Activated T-helper 9 cell treated with anti-CD3 and anti-CD28 coated beads, Interleukin-2, amount 50 U/mL, for 16 hours (primary cell): ENCODE results near the gene PNPT1.

Experiments
- DNase-seq: peaks from one replicate; pipeline ENCODE4 v3.0.0-alpha.2; 2020; ENCODE audit warnings: low read depth

PNPT1 gene

GRCh38 chr2:55668956-55669355 is 24.7 kb downstream of the PNPT1 start:
- no peak for DNase-seq

DNA sequence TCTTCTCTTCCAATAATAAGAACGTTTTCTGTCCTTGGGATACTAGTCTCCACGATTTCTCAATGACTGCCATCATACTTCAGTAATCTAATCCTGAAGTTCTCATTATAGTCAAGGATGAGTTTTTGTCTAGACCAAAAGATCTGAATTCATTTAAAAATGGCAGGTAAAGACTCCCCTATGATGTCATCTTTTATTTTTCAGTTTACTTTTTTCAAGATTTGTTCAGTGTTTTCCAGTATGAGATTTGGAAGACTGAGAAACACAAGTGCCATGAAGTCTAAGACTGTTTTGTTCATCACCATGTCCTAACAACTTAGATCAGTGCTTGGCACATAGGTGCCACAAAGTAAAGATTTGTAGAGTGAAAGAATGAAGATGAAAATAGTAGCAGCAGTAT is 40.4 kb downstream of the PNPT1 start:
- no peak for DNase-seq

DNA sequence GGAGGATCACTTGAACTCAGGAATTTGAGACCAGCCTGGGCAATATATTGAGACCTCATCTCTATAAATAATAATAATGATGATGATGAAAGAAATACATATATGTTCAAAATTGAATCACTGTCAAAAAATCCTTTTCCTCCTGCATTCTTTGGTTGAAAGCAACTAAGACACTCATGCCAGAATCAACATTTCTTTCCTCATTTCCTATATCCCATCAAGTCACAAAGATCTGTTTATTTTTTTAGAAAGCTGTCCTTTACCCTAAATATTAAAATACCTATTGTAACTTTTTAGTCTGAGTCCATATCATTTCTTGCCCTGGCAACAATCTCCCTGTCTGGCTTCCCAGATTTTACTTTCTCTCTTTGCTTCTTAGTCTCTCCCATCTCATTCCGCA is 44.4 kb downstream of the PNPT1 start:
- no peak for DNase-seq

DNA sequence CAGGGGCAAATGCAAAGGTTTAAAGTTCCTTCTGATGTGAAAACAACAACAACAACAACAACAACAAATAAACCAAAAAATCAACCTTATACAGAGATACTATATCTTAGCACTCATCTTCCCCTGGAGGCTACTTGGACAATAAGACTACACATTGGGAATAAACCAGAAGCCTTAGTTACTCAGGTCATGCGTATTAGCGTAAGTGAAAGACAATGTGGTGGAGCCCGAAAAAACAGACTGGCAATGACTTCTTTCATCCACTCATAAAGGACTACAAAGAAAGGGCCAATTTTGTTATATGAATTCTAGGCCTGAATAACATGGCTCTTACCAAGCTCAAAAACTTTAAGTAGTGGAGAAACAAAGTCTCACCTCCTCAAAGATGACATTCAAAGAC is 56.8 kb downstream of the PNPT1 start:
- no peak for DNase-seq

GRCh38 chr2:55628931-55629330 is 64.7 kb downstream of the PNPT1 start:
- no peak for DNase-seq

DNA sequence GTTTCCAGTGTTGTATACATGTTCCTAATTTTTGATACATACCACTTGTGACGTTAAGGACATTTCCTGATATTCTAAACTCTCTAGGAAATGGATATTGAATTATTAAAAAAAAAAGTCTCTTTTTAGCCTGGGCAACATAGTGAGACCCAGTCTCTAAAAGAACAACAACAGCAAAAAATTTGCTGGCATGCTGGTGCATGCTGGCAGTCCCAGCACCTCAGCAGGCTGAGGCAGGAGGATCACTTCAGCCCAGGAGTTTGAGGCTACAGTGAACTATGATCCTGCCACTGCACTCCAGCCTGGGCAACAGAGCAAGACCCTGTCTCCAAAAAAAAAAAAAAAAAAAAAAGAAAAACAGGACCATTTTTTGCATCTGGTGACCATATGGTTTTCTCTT is 65.7 kb downstream of the PNPT1 start:
- DNase-seq = no peak

DNA sequence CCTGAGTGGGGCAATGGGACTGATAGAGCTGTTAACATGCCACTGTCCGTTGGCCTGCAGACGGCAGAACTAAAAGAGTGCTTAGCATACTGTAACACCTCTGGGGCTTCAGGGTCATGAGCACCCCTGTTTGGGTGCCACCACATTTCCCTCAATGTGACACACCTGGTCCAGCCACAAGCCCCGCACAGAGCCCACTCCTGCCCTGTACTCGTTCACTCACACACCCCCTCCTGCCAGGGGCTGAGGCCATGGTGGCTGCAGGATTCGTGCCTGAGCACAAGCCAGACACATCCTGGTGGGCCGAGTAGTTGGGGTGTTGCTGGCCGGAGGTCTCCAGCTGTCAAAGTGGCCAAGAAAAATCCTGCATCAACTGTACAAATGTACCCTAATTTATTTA is 71.8 kb downstream of the PNPT1 start:
- no peak for DNase-seq

- no peak for DNase-seq
These were observed 73.4 kb downstream of the PNPT1 start for GRCh38 chr2:55620123-55620779.

GRCh38 chr2:55618275-55619055 is 75.2 kb downstream of the PNPT1 start:
- peak; percentile 17 for DNase-seq

- no peak for DNase-seq
These were observed 75.7 kb downstream of the PNPT1 start for GRCh38 chr2:55618025-55618274.

- DNase-seq = peak; percentile 98
These were observed 76.2 kb downstream of the PNPT1 start, which contains the start of gene PPP4R3B for GRCh38 chr2:55617175-55618024. PPP4R3B (minus strand) TSS chr2:55617622; CDS start chr2:55617285, 337 bp downstream.

DNA sequence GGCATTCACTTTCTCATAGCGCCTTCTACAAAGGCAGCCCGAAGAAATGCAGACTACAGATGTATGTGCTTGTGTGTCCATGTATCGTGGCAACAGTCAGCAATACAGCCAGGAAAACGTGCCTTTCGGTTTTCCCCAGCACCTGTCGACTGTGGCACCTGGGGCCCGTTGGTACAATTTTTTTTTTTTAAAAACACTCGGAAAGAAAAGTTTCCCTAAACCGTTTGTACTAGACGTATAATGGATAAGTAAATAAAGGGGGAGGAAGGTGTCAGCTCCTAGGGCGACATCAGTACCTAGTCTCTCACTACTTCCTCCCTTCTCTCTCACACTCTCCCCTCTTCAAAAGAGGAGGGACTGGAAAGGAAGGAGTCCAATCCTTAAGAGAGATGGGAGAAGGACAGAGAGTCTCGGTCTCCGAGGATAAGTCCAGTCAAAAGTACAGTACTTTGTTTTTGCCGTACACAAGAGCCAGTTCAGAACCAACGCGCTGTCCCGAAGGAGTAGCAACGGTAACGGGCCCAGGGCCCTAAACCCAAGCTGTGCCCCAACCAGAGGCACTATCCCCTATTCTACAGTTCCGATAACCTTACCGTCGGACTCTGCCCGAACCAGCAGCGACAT is 77.0 kb downstream of the PNPT1 start:
- DNase-seq = peak; percentile 17

- DNase-seq = no peak
These were observed 81.6 kb downstream of the PNPT1 start for GRCh38 chr2:55611997-55612396.

- DNase-seq = no peak
These were observed 82.5 kb downstream of the PNPT1 start for GRCh38 chr2:55610954-55611743.

GRCh38 chr2:55609938-55610578 is 83.6 kb downstream of the PNPT1 start:
- no peak for DNase-seq

GRCh38 chr2:55609193-55609794 is 84.3 kb downstream of the PNPT1 start:
- DNase-seq = no peak

GRCh38 chr2:55607717-55608116 is 85.9 kb downstream of the PNPT1 start:
- no peak for DNase-seq

- DNase-seq = no peak
These were observed 89.5 kb downstream of the PNPT1 start for GRCh38 chr2:55604027-55604565.

GRCh38 chr2:55601849-55602248 is 91.8 kb downstream of the PNPT1 start:
- no peak for DNase-seq

GRCh38 chr2:55598056-55598795 is 95.4 kb downstream of the PNPT1 start:
- no peak for DNase-seq
